HG03045 (cell line): Measurements from ENCODE around the gene APOBEC3G.

ENCODE experiments used
- ATAC-seq: cut with Tn5 transposase; IDR thresholded peaks from one replicate; pipeline ENCODE4 v1.9.1; 2021; ENCODE audit warnings: mild to moderate bottlenecking, moderate library complexity; ENCODE audit not compliant: unreplicated experiment

The APOBEC3G gene

DNA sequence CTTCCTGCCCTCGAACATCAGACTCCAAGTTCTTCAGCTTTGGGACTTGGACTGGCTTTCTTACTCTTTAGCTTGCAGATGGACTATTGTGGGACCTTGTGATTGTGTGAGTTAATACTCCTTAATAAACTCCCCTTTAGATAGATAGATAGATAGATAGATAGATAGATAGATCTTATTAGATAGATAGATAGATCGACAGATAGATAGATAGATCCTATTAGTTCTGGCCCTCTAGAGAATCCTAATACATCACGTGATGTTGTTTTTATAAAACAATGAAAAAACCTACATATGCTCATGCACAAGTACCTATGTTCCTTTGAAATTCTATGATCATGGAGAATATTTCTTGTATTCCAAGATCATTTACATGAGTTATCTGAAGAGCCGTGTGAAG is 43.9 kb downstream of the APOBEC3G start:
- ATAC-seq, result no peak

DNA sequence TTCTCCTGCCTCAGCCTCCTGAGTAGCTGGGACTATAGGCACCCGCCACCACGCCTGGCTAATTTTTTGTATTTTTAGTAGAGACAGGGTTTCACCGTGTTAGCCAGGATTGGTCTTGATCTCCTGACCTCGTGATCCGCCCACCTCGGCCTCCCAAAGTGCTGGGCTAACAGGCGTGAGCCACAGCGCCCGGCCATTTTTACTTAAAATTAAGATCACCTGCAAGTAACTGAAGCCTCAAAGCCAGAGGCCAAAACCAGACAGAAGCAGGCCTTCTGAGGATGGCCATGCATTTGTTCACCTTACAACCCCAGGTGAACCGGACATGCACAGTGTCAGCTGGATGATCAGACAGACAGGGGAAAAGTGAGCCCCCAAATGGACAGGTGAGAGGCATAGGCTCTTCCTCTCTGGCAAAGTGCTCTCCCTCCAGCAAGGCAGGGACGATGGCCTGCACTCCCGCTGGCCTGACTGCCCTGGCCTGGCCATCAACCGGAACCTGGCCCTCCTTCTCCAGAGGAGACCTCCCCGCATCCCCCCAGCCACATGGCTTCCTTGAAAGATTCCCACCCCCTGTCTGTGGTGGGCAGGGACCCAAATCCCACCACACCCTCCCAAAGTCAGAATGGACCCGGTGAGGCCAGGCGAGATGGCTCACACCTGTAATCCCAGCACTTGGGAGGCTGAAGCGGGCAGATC is 45.8 kb downstream of the APOBEC3G start:
- no peak for ATAC-seq

DNA sequence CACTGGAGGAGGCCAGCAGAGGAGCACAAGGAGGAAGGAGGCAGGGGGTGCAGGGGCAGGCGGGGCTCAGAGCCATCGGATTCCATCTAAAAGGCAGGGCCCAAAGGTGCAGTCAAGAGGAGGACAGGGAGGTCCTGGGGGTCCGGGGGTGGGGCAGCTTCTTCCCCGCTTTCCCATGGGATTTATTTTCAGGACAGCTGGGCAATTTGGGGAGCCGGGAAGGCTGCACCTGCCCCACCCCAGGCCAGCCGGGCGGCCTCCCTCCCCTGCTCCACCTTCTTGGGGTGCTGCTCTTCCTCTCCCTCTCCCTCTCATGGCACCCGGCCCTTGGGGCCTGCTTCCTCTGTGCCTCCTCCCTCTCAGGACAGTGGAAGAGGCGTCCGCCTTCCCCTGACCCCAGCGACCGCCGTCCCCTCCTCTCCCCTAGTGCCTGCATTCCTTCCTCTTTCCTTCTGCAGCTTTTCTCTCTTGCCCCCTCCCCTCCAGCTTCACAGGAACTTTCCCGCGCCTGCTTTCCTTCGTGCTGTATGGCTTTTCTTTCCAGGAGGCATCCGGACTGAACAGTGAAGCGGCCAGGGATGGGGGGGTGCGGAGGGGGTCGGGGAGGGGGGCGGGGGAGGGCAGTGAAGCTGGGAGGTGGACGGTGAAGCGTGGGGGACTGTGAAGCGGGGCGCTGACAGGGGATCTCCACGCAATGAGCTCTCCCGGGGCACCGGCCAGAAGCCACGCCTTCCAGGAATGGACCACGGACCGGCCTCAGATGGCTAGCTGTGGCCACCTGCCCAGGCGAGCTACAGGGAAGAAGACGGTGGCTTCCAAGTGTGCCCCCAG is 46.9 kb downstream of the APOBEC3G start:
- ATAC-seq, result no peak

DNA sequence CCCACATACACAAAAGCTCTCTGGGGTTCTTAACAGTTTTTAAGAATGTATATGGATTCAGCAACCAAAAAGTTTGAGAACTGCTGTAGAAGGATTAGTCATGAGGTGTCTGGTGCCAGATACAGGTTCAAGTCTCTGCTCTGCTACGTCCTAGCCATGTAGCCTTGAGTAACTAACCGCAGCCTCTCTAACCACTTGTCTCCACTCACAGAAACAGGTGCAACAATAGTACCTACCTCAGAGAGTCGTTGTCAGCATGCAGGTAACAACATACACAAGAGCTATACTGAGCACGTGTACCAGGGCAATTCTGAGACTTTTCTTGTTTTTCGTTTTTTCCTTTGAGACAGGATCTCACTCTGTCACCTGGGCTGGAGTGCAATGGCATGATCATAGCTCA is 48.5 kb downstream of the APOBEC3G start:
- no peak for ATAC-seq

DNA sequence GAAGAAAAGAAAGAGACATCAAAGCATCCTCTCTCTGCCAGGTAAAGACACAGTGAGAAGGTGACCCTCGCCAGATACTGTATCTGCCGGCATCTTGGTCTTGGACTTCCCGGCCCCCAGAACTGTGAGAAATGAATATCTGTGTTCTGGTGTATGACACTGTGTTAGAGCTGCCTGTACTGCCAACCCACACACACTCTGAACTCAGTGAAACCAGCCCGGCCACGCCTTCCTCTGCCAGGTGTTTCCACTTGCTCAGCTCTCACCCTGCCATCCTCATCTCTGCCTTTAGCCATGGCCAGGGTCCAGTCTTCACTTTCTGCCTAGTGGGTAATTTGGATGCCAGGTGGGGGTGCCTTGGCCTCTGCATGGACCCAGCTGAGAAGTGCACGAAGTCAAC is 51.4 kb downstream of the APOBEC3G start:
- no peak for ATAC-seq

DNA sequence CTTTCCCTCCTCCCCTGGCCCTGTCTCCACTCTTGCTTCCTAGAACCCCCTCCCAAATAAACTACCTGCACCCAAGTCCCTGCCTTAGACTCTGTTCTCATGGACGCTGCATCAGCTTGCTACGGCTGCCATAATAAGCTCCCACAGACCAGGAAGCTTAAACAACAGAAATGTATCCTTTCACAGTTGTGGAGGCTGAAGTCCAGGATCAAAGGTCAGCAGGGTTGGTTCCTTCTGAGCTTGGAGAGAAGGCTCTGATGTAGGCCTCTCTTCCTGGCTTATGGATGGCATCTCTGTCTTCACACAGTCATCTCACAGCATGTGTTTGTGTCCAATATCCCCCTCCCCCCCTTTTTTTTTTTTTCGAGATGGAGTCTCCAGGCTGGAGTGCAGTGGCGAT is 52.0 kb downstream of the APOBEC3G start:
- ATAC-seq, result no peak

DNA sequence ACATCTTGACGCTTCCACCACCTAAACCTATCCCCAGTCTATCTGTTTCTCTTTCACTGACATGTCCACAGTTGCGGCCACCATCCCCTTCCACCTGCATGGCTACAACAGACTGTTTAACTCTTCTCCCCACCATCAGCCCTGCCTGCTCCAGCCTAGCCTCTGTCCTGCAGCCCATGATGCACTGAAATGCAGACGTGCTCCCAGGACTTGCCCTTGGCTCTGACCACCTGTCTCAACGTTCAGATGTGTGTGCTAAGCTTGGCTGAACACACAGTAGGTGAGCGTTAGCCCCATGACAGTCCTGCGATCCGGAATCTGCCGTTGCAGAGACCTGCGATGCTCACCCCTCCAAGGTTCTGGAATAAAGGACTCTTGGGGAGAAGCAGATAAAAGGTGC is 52.7 kb downstream of the APOBEC3G start:
- ATAC-seq, result no peak

DNA sequence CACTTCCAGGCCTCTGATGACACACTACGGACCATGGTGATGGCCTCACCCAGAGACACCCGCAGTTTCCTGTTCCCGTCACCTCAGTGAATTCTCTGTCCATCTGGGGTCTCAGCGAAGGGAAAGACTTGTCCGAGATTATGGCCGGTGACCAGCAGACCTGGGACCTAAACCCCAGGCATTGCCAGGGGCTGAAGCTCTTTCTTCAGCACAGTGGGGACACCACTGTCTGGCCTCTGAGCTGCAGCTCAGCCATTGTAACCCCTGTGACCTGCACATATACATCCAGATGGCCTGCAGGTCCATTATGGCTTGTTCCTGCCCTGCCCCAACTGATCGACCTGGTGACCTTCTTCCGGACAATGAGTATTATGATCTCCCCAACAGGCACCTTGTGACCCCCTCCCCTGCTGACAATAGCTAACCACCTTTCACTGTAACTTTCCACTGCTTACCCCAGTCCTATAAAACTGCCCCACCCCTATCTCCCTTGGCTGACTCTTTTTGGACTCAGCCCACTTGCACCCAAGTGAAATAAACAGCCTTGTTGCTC is 53.2 kb downstream of the APOBEC3G start:
- no peak for ATAC-seq

DNA sequence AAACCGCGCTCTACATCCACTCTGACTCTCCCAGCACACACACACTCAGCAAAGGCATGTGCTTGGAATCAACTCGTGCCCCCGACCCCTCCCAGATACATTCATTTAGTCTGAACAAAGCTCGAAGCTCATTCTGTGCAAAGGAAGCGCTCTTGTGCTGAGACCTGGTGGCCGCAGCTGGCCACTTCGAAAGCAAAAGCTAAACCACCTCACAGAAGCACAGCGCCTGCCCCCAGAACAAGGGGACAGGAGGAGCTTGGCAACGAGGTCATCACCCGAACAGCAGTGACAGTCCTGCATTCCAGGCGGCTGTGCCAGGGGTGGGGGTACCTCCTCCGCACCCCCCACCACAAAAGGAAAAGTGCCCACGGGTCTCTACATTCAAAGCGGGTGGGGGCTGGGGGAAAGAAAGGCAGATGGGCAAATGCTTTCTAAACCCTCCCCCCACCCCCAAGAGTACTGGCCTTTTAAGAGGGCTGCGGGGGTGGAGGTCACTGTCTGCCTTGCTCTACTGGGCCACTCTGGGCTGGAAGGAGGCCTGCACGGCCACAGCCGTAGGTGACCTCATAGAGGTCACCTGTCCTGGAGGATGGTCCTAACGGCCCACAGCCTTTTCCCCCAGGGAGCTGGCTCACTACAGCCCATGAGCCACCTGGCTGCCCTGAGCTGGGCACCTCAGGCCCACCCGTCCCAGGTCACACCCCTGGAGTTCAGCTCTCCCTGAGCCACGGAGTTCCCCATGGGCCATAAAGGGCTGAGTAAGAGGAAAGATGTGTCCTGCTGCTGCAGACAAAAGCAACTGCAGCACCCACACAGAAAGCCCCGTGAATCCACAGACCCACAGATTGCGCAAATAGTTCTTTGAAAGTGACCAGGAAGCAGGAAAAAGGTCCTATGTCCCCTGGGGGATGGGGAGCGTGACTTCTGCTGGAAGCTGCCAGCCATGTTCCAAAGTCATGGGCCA is 54.1 kb downstream of the APOBEC3G start:
- no peak for ATAC-seq

DNA sequence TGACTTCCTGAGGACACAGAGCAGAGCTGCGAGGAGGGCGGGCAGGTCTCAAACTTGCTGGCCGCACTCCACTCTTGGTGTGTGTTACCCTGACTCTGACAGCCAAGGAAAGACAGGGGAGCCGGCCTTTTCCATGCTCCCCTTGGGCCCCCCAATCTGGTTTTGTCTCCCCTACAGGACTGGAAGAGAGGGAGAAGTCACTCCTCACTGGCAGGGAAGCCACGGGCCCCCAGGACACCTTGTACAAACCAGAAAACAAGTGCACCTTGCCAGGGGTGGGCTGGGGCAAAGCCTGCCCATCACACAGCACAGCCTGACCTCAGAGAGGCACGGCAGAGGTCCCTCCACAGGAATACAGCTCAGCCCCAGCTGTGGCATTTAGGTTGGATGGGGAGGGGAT is 55.2 kb downstream of the APOBEC3G start:
- ATAC-seq, result no peak

DNA sequence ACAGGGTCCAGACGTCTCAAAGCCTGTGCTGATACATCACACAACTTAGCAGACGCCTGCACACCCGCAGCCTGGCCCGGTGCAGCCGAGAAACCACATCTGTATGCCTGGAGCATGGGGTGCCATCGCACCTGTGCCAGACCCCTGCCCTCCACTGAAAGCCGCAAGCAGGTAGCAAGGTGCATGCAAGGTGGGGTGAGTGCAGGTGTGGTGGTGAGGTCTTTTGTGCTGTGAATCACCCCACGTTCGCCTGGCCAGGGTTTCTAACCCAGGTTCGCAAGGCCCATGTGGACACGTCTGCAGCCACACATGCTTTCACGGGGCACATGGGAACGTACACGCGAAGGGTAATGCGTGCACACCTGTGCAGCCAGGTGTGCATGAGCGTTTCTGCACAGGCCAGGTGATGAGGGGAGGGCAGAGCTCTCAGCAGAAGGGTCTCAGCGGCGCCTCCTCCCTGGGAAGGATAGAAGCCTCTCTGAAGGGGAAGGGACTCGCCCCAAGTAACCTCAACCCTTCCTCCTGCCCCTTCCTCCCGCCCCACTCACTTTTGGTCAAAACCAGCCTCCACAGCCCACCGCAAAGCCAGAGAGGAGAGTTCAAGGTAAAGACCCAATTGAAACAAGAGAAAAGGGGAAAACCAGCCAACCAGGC is 55.9 kb downstream of the APOBEC3G start:
- ATAC-seq, result no peak

DNA sequence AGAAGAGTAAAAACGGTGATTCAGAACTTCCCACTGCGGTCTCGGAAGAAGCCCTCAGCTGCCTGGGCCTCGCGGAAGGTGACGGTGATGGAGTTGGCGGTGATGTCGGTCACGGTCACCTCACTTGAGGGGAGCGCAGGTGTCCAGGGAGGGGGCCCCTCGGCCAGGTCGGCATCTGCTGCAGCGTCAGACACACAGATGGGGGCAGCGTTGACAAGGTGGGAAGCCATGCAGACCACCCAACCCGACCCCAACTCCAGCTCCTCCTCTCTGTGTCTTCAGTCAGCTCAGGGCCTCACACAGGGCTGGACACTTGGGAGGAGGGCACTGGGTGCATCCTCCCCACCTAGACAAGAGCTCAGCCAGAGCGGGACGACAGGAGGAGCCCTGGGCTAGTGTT is 56.8 kb downstream of the APOBEC3G start:
- ATAC-seq, result no peak

DNA sequence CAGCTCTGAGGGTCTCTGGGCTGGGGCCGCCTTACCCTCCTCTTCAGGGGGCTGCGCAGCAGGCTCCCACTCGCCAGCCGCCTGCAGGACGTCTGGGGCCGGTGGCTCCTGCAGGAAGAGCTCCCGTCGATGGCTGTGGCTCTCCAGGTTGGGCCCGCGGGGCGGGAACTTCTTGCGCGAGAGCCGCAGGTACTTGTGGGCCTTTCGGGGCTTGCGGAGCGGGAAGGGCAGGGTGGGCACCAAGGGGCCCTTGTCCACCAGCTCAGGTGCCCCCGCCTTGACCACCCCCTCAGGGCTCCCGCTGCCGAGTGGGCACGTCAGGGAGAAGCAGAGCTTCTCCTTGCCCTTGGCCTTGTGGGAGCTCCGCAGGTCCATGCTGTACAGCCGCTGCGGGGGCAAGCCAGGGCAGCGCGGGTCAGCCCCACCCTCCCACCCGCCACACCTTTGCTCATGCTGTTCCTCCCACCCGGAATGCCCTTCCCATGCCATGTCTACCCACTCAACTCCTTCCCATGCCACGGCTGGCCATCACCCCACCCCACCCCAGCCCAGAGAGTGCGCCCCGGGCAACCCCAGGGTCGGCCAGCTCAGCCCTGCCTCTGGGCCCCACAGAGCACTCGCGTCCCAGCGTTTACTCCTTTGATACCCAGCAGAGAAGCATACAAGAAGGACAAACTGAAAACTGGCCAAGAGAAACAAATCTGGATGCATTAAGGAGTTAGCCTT is 57.5 kb downstream of the APOBEC3G start:
- no peak for ATAC-seq

DNA sequence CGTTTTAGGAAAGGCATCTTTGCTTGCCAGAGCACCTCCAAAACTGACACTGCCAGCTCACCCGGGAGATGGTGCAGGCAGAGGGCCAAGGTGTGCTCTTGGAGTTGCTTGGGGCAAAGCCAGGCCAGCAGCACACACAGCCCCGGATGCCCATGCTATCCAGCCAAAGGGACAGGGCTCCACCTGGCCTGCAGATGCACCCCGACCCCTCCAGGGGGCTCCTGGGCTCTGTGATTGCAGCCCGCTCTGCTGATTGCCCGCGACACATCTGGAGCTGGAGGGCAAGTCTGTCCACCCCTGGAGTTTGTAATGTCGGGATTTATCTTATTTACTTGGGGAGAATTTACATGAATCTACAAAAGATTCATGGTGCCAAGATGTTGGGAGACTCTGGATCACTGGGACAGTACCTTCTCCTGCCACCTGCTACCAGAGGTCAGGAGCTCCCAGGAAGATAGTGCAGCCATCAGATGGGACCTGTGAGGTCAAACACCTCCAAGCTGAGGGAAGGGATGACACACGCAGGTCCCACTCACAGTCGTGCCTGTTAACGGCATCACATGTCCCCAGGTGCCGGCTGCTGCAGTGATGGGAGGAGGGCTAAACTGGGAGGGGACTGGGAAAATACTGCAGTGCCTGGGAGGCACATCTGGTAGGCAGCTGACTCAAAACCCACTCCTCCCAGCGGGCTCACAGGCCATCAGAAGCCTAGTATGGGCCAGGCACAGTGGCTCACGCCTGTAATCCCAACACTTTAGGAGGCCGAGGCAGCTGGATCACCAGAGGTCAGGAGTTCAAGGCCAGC is 58.2 kb downstream of the APOBEC3G start:
- ATAC-seq, result no peak

DNA sequence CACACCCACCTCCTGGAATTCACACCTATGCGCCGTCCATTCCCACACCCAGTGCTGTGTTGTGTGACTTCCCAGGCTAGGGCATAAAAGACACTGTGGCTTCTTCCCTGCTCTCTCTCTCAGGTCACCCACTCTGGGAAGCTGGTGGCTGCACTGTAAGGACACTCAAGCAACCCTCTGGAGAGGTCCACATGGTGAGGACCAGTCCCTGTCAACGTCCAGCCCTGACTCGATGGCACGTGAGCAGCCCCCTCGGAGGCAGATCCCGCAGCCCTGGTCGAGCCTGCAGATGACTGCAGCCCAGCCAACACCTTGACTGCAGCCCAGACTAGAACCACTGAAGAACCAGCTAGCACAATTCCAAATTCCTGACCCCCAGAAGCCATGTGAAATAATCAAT is 59.2 kb downstream of the APOBEC3G start:
- ATAC-seq, result no peak
